GM20431 (cell line): ENCODE results near the gene PLEK2.
"Not testable (repeated sequence)": the region's sequence is repeated elsewhere in the genome, so short reads cannot be mapped to it uniquely, and the experiment has no call there.

ENCODE experiments used
- in situ Hi-C: fragments of 300-500 bp; cut with MseI, MboI; formaldehyde crosslinking; loops from one replicate; pipeline ENCODE4 v1.15.0; 2020; ENCODE audit warnings: low sequenced_read_pairs; ENCODE audit not compliant: unreplicated experiment

Gene PLEK2

GRCh38 chr14:67411820-67412421, at the start of gene PLEK2:
Gene PLEK2 (minus strand): TSS chr14:67412165. CDS start chr14:67412059, 106 bp downstream.
- in situ Hi-C loops = loop anchor here (25.0 kb wide), 1 partner anchor 300 kb away; the partner anchor contains the start of gene RDH12

DNA sequence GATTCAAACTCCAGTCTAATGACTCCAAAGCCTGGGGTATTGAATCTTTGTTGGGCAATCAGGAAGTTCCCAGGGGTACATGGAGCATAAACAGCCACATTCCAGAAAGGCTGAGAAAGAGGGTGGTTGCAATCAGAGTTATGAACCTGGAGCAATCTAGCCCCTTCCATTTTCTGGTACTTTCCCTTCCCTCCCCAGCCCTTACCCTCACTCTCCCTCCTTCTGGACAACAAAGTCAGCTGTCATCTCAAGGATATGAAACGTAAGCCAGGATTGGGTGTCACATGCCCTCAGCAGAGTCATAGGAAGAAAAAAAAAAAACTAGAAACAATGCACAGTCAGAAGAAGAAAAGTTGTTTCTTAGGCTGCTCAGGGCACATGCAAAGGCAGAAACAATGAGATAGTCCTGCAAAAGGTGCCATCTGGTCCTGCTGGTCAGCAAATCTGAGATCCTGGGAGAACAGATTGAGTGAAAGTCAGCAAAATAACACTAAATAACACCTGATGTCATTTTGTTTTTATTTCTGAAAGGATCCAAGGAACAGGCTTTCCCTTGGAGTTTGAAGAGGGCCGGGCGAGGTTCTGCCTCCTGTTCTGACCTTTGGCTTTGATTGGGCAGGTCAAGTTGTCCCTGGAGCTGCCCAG, 49.5 kb upstream of the PLEK2 start:
- in situ Hi-C loops = no loop called here

DNA sequence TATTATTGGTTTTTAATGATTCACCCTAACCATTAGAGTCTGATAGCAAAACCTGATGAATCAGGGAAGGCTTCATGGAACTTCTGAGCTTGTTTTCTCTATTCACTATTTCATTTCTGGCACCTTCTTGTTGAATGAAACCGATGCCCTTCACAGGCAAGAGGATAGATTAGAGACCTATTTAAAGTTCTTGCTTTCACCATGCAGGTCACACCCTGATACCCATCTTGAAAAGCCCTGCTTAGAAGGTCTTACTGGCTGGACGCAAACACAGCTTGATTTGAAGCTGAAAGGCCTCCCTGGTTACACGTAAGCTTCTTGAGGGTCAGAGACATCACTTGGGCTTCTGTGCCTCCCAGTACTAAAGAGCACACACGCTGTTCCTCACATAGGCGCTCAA, 47.4 kb upstream of the PLEK2 start:
- in situ Hi-C loops = no loop called here

DNA sequence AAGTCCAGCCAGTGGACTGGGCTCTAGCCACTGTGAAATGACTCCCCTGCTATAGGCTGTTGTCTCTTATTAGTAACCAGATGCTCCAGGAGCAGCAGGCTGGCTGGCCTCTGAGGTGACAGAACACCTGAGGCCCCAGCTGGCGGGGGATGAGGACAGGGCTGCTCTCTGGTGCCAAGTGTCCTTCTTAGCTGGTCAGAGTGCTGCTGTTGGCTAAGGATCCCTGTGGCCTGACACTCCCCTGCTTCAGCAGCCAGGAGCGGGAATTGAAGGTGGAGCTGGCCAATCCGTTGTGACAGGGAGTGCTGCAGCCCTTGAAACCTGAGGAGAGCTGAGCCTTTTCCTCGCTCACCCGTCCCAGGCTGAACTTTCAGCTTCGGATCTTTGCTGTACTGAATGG, 45.8 kb upstream of the PLEK2 start:
- in situ Hi-C loops = no loop called here

- in situ Hi-C loops = no loop called here
Measured at GRCh38 chr14:67456732-67457131, 44.8 kb upstream of the PLEK2 start.

DNA sequence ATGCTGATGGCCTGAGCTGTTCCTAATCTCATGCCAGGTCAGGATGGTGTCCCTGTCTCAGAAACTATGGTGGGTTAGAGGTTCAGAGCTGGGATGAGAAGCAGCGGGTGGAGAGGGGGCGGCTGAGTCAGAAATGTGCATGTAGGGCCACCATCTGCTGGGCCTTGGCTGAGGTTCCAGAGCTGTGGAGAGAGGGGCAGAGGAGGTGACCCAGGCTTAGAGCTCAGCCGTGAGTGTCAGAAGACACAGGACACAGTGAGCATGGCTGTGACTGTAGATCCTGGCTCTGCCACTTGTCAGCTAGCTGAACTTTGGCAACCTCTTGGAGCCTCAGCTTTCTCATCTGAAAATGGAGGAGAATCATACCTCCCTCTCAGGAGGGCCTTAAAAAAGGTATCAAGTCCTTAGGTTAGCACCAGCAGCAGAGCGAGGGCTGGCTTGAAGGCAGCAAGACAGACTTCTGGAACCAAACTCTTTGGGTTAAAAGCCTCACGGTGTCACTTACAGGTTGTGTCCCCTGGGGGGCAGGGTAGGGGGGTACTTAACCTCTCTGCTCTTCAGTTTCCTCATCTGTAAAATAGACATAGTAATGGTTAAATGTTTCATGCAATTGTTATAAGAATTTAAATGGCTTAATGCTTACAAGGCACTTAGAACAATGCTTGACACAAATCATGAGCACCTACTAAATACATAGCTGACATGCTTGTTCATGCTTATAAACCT, 41.8 kb upstream of the PLEK2 start:
- in situ Hi-C loops = no loop called here

DNA sequence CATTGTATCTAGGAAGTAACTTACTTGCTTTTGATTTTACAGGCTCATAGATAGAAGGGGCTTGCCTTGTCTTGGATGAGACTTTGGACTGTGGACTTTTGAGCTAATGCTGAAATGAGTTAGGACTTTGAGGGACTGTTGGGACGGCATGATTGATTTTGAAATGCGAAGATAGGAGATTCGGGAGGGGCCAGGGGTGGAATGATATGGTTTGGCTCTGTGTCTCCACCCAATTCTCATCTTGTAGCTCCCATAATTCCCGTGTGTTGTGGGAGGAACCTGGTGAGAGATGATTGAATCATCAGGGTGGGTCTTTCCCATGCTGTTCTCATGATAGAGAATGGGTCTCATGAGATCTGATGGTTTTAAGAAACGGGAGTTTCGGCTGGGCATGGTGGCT, 39.7 kb upstream of the PLEK2 start:
- in situ Hi-C loops = not testable (repeated sequence)

- in situ Hi-C loops = no loop called here
Measured at GRCh38 chr14:67449096-67449495, 37.1 kb upstream of the PLEK2 start.

GRCh38 chr14:67447033-67447381, 35.0 kb upstream of the PLEK2 start:
- in situ Hi-C loops = no loop called here

DNA sequence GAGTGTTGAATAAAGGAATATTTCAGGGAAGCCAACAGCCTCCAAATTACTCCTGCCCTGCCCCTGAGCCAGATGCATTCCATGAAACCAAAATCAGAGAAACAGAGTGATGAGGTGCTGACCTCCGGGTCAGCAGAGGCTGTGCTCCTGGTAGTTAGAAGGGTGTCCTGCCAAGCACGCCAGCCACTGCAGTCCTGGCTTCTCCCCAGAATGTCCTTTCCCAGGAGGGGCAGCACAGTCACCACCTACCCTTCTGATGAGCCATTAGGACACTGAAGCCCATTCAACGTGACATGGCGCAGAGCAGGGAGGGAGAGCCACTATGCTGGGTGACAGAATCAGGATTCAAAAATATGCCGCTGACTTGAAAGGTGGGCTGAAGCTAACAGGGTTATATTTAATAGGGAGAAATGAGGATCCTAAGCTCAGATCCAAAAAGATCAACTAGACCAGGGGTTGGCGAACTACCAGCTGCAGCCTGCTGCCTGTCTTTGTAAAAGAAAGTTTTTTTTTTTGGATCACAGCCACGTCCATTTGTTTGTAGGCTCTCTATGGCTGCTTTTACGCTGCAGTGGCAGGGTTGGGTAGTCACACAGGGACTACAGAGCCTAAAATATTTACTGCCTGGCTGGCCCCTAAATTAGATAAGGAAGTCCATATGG, 34.5 kb upstream of the PLEK2 start:
- in situ Hi-C loops = no loop called here

DNA sequence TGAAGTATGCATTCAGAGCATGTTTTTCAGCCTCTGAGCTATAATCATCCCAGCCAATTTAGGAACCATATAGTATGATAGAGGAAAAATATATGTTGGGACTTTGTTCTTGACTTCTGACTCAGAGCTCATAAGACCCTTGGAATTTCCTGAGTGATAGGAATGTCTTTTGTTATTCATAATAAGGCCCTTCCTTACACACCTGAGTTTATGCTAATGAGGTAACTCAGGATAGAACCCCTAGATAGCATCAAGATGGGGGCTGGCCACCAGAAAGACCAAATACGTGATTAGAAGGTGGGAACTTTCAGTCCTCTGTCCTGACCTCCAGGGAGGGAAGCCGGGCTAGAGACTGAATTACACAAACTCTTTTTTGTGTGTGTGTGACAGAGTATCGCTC, 32.4 kb upstream of the PLEK2 start:
- in situ Hi-C loops = no loop called here

- in situ Hi-C loops = no loop called here
Measured at GRCh38 chr14:67442139-67442906, 30.4 kb upstream of the PLEK2 start.

GRCh38 chr14:67441672-67442071, 29.7 kb upstream of the PLEK2 start:
- in situ Hi-C loops = no loop called here

DNA sequence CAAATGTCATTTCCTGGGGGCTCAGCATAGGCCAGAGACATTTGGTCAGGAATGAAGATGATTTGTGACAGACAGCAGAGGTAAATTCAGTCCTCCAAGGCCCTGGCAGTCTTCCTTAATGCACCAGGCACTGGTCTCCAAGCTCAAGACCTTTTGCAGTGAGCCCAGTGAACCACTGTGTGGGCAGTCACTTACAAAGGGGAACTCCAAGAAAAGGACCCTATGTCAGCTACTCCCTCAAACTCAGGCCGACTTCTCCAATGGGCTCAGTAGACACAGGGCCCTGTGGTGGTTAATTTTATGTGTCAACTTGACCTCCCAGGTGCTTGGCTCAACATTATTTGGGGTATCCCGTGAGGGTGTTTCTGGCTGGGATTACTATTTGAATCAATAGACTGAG, 29.3 kb upstream of the PLEK2 start:
- in situ Hi-C loops = no loop called here

DNA sequence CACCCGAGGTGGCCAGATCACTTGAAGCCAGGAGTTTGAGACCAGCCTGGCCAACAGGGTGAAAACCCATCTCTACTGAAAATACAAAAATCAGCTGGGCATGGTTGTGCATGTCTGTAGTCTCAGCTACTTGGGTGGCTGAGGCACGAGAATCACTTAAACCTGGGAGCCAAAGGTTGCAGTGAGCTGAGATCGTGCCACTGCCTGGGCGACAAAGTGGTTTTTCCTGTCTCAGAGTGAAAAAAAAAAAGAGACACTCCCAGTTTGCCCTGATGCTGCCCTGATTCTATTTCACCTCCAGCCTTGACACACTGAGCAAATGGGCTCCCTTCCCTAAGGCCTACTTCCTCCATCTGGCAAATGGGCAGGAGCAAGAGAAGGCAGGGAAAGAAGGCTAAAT, 28.5 kb upstream of the PLEK2 start:
- in situ Hi-C loops = no loop called here

DNA sequence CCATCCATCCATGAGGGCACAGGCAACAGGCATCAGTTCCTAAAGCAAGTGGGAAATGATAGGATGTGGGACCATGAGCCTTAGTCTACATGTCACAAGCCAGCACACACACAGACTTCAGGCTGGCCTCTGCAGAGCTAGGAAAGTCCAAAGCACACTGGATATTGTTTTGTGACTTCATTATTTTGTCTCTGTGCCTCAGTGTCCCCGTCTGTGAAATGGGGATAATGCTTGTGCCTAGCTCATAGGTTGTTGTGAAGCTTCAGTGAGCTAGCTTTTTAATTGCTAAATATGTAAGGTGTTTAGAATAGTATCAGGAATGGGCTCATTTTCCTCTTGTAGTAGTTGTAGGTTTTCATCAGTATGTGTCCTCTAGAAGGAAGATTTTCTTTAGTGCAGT, 27.0 kb upstream of the PLEK2 start:
- in situ Hi-C loops = no loop called here

DNA sequence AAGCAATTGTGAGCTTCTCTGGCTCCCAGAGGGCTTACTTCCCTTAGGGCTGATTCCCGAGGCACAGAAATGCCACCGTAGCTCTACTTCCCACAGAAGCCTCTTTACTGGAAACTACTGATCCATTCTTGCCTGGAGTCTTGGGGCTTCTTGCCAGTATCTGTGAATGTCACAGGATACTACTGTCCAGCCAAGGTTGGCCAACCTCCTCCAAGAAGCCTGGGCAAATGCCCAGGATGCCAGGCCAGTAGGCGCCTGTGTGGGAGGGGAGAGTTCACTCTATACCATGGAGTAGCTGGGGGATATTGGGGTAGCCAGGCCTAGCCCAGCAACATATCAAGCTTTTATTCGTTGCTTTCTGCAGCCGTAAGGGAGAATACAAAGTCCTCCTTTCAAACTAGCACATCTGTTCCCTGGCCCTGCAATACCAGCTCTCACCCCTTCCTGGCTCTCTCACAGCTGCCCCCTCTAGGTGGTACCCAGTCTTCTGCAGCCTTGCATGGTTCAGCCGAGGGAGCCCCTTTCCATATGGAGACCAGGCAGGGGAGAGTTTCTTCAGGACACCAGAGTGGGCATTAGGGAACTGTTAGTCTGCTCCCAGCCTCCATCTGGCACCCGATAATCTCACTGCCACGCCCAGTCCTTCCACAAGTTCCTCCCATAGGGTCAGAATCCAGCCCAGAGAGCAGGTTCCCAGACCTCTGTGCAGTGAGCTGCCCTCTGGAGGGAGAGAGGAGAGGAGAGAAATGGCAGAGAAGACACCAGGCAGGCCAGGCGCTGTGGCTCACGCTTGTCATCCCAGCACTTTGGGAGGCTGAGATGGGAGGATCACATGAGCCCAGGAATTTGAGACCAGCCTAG, 24.3 kb upstream of the PLEK2 start:
- in situ Hi-C loops = no loop called here

GRCh38 chr14:67435603-67436002, 23.6 kb upstream of the PLEK2 start:
- in situ Hi-C loops = no loop called here

DNA sequence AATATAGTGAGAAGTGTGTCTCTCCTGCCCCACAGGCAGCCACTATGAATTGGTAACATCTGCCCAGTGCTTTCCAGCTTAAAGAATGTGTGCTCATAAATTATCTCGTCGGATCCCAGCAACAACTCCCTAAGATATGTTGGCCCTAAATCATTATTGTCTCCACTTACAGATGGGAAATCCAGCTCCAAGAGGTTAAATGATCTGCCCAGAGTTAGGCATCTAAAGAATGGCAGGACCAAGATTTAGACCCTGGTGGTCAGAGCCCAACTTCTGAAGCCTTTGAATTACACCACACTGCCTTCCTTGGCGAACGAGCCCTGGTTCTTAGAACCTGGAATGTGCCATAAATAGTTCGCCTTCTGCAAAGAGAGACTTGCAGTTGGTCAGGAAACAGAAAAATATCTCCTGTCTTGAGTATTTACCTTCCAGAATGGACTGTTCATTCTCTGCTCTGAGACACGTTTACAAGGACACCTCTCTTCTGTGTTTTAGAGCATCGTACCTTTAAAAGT, 20.1 kb upstream of the PLEK2 start:
- in situ Hi-C loops = no loop called here
